Measurements from ENCODE around the gene IFNL4. TPM values are rescaled to one million over a fixed set of nuclear protein-coding genes. Genes with fewer than 3 reads are reported as not detected.

Gene IFNL4
- total RNA-seq, 2 donors from 2014 or later = not detected

DNA sequence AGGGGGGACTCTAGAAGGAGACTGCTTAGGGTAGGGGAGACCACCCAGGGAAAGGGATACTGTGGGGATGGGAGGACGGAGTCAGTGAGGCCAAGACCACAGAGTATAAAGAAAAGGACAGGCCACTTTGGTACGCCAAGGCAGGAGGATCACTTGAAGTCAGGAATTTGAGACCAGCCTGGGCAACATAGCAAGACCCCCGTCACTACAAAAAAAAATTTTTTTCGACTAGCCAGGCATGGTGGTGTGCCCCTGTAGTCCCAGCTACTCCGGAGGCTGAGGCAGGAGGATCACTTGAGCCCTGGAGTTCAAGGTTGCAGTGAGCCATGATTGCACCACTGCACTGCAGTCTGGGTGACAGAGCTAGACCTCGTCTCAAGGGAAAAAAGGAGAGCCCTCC, 10.4 kb downstream of the IFNL4 start:
- no peak for DNase-seq (ENCODE audit: low spot score)
- no peak overlapping the region for H3K27ac ChIP-seq
- H3K4me1 ChIP-seq (replicated peaks) = no peaks in the 10 kb centered on the region
- no peaks in the 10 kb centered on the region for H3K9me3 ChIP-seq
- H3K4me3 ChIP-seq = no peak overlapping the region
- TF ChIP-seq, protein P1, sequence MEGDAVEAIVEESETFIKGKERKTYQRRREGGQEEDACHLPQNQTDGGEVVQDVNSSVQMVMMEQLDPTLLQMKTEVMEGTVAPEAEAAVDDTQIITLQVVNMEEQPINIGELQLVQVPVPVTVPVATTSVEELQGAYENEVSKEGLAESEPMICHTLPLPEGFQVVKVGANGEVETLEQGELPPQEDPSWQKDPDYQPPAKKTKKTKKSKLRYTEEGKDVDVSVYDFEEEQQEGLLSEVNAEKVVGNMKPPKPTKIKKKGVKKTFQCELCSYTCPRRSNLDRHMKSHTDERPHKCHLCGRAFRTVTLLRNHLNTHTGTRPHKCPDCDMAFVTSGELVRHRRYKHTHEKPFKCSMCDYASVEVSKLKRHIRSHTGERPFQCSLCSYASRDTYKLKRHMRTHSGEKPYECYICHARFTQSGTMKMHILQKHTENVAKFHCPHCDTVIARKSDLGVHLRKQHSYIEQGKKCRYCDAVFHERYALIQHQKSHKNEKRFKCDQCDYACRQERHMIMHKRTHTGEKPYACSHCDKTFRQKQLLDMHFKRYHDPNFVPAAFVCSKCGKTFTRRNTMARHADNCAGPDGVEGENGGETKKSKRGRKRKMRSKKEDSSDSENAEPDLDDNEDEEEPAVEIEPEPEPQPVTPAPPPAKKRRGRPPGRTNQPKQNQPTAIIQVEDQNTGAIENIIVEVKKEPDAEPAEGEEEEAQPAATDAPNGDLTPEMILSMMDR (IDR thresholded peaks at IDR 0.05) = no peak
- TF ChIP-seq POLR2A (IDR thresholded peaks at IDR 0.05) (no peak), POLR2AphosphoS5 (IDR thresholded peaks at IDR 0.05) (no peak)
- H3K27me3 ChIP-seq (replicated peaks; ENCODE audit: insufficient read depth) = no peaks in the 10 kb centered on the region
- intact Hi-C loops (cut with DNase I) = no loop called here
- no peaks in the 10 kb centered on the region for H3K36me3 ChIP-seq
- 80% methylated on average over 6 of the region's 6 CpGs for WGBS

DNA sequence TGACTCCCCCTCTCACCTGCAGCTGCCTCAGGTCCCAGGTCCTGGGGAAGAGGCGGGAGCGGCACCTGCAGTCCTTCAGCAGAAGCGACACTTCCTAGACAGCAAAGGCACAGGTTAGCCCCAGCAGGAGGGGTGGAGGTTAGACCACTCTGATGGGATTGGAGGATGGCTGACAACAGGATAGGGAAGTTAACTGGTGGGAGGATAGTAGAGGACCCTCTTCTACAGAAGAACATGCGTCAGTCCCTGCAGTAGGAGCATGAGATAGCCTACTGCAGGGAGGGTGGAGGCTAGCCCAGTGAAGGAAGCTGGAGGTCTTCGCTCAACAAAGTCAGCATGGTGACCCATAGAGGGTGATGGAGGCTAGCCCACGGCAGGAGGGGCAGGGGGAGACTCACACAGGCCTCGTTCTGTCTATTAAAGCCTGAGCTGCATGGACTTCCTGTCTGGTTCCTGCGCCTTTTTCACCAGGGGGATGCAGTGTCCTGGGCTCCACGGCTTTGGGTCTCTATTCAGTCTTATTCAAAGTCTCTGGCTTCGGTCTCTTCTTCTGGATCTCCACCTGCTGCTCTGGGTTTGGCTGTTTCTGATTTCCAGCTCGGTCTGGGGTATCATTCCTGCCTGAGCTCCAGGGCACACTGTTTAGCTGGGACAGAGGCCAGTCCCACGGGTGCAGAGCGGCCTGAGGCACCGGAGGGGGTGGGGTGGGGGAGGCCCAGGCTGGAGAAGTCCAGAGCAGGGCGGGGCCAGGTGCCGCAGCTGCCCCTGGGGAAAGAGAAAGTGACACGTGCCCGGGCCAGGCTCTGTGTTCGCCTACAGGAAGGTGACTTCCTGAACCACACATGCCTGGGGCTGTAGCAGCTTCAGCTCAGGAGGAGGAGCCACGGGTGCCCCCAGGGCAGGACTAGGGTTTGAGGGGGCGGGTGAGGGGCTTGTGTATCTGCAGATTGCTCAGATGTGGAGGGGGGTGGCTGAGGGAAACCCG, 11.2 kb downstream of the IFNL4 start:
- Histone ChIP-seq H3K9me3 (no peaks in the 10 kb centered on the region), H3K4me1 (replicated peaks) (no peaks in the 10 kb centered on the region), H3K36me3 (no peaks in the 10 kb centered on the region), H3K27ac (no peak overlapping the region), H3K27me3 (replicated peaks; ENCODE audit: insufficient read depth) (no peaks in the 10 kb centered on the region), H3K4me3 (no peak overlapping the region)
- DNase-seq (ENCODE audit: low spot score) = peak; percentile 49
- 34% methylated on average over 22 of the region's 22 CpGs for WGBS
- intact Hi-C loops (cut with DNase I) = no loop called here
- TF ChIP-seq, protein P1 (IDR thresholded peaks at IDR 0.05) = no peak
- no peak for TF ChIP-seq POLR2AphosphoS5 (IDR thresholded peaks at IDR 0.05)
- TF ChIP-seq POLR2A (IDR thresholded peaks at IDR 0.05) = no peak

DNA sequence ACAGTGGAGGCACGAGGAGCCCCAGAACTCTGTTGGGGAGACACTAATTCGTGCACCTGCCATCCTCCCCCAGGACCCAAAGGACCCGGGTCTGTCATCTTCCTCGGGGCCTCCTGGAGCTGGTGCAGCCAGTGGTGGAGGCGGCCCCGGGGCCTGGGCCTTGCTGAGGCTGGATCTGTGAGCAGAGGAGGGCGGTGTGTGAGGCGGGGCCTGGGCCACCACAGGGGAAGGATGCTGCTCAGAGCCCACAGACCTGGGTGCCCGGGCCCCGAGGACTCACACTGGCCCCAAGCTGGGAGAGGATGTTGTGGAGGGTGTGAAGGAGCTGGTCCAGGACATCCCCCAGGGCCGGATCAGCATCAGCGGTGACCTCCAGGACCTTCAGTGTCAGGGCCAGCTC, 12.1 kb downstream of the IFNL4 start:
- WGBS = 63% methylated on average over 12 of the region's 12 CpGs
- Histone ChIP-seq H3K36me3 (no peaks in the 10 kb centered on the region), H3K4me1 (replicated peaks) (no peaks in the 10 kb centered on the region), H3K9me3 (no peaks in the 10 kb centered on the region), H3K27ac (no peak overlapping the region), H3K4me3 (no peak overlapping the region), H3K27me3 (replicated peaks; ENCODE audit: insufficient read depth) (no peaks in the 10 kb centered on the region)
- no peak for DNase-seq (ENCODE audit: low spot score)
- intact Hi-C loops (cut with DNase I) = no loop called here
- no peak for TF ChIP-seq POLR2AphosphoS5 (IDR thresholded peaks at IDR 0.05)
- no peak for TF ChIP-seq POLR2A (IDR thresholded peaks at IDR 0.05)
- TF ChIP-seq, protein P1 (IDR thresholded peaks at IDR 0.05) = no peak

DNA sequence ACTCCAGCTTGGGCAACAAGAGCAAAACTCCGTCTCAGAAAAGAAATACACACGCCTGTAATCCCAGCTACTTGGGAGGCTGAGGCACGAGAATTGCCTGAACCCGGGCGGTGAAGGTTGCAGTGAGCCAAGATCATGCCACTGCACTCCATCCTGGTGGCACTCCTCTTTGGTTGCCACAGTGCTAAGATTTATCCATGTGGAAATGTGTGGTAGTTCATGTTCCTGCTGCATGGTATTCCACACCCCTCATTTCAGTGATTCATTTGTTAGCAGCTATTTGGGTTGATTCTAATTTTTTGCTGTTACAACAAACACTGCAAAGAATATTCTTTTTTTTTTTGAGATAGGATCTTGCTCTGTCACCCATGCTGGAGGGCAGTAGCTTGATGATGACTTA, 15.9 kb downstream of the IFNL4 start:
- no peak overlapping the region for H3K27ac ChIP-seq
- H3K4me3 ChIP-seq = no peak overlapping the region
- WGBS = 87% methylated on average over 5 of the region's 5 CpGs
- H3K9me3 ChIP-seq = no peaks in the 10 kb centered on the region
- H3K4me1 ChIP-seq (replicated peaks) = no peaks in the 10 kb centered on the region
- no peaks in the 10 kb centered on the region for H3K36me3 ChIP-seq
- intact Hi-C loops (cut with DNase I) = no loop called here
- H3K27me3 ChIP-seq (replicated peaks; ENCODE audit: insufficient read depth) = no peaks in the 10 kb centered on the region
- no peak for DNase-seq (ENCODE audit: low spot score)
- no peak for TF ChIP-seq POLR2AphosphoS5 (IDR thresholded peaks at IDR 0.05)
- TF ChIP-seq, protein P1 (IDR thresholded peaks at IDR 0.05) = no peak
- TF ChIP-seq POLR2A (IDR thresholded peaks at IDR 0.05) = no peak
